ENCODE measurements around the gene METTL8.
A peak's percentile ranks its signal among the peaks of the same experiment; 100 is the strongest.

The METTL8 gene, protein sequence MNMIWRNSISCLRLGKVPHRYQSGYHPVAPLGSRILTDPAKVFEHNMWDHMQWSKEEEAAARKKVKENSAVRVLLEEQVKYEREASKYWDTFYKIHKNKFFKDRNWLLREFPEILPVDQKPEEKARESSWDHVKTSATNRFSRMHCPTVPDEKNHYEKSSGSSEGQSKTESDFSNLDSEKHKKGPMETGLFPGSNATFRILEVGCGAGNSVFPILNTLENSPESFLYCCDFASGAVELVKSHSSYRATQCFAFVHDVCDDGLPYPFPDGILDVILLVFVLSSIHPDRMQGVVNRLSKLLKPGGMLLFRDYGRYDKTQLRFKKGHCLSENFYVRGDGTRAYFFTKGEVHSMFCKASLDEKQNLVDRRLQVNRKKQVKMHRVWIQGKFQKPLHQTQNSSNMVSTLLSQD

DNA sequence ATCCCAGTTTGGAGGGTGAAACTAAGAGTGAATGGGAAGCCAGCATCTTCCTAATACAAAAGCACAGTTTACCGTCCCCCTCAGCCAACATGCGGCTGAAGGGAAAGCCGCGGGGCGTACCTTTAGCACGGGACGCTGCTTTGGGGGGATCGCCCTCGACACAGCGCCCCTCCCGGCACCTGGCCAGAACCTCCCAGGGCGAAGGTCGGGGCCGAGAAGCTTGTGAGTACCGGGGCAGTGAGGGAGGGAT, at the start of gene METTL8:
Gene METTL8, minus strand, starts transcription at position 228 of the 250 bp plus-strand sequence. CDS start 41,805 bp downstream, outside the sequence.
- DNase-seq = no peak

DNA sequence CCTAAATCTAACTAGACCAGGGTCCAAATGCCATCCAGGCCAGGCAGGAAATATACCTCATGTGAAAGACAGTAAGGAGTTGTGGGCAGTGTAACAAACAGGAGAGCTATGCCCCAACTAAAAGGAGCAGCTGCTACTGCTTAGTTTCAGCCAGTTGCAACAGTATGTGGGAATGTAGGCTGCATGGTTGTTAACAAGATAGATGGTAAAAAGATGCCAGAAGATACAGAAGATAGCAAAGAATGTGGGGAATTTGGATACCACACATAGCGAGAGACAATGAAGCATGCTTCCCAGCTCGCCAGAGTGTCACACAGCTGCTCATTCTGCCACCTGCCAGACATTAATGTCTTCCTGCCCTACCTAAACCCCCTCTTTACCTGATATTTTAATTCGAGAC, 49.1 kb upstream of the METTL8 start:
- DNase-seq = no peak

DNA sequence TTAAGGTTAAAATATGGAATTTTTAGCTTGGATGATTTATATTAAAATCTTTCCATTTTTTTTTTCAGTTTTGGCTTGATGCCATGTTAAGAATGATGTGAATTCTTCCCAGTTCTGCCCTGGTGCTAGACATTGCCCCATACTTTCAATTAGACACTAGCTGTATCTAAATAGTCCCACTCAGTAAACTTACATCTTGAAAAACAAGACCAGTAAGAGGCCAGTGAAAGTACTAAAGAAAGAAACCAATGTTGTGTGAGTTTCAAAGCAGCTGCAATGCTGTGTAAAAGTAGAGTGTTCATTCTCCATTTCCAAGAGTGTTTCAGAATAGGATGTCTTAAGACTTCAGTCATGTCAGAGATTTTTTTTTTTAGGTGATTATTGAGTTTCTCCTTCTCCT, 48.5 kb upstream of the METTL8 start:
- no peak for DNase-seq

DNA sequence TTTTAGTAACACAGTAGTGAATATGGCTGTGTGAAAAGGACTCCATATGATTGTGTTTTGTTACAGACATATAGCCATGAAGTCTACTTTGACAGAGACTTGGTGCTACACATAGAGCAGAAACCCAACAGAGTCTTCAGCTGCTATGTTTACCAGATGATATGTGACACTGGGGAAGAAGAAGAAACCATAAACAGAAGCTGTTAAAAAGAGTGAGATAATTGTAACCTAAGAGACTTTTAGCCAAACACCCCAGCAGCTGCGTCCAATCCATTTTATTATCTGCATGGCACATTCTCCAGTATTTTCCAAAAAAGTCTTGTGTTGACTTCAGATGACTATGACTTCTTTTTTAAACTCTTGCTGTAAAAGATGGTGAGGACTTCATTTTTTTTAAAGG, 47.1 kb upstream of the METTL8 start:
- no peak for DNase-seq

DNA sequence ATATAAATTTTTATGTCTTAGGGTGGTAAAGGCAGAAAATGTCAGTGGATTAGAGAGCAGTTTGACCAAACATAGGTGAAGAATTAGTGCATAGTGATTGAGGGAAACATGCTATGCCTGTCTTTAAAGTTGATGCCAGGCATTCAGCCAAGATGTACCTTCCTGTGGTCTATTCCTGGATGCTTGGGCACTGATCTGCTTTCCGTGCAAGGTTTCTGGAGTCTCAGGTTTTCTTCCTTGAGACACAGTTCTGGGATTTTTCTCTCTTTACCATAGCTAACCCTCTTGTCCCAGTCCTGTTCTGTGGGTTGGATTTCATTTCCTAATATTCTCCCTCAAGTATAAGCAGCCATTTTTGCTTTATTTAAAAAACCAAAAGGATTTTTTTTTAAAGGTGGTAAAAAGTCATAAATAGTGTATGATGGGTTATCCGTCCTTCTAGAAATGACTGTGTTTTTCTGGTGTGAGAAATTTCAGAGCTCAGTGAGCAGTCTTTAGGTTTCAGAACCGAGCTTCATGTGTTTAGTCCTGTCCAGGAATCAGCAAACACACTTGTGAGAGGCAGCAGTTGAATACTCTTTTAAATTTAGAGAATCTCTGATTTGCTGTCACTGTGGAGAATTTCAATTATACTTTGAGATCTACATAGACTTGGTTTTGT, 45.5 kb upstream of the METTL8 start:
- no peak for DNase-seq

DNA sequence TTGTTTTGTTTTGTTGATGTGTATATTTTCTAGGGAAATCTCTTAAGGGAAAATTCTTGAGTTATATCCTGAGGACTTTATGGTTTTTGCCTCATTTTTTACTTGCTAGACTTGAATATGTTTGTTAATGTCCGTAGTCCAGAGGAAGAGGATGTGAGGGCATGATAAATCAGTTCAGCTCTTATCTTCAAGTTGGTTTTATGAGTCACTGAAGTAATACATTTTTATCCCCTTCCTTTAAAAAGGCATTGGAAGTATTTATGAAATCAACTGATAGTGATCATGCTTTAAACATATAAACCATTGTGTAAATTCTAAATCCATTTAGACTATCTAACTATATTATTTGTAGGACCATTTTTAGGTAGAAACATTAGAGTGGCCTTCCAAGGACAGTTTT, 44.6 kb upstream of the METTL8 start:
- no peak for DNase-seq

DNA sequence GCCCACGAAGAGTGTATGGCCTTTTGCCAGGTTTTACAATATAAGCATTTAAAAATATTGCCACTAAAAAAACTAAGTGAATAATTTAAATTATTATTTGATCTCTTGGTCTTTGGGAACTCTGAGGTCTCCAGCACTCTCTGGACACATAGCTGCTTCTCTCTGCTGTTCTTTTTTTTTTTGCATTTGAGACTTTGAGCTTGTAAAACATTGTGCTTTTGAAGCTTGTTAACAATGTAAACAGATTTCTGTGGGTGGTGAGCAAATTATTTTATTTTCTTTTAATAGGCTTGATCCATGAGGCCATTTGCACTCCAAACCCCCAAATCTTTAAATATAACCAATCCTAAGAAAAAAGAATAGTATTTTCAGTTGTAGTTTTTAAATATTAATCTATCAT, 42.2 kb upstream of the METTL8 start:
- DNase-seq = no peak

DNA sequence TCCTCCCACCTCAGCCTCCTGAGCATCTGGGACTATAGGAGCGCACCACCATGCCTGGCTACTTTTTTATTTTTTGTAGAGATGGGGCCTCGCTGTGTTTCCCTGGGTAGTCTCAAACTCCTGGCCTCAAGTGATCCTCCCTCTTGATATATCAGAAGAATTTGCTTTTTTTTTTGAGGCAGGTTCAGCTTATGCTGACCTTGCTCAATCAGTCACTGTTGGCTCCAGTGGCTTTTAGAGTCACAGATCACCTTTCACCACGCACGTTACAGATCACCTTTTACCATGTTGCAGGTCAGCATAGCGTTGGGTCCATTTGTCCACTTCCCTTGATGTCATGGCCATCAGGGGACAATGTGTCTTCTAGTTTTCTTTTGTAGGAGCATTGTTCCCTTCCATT, 36.3 kb upstream of the METTL8 start:
- no peak for DNase-seq

DNA sequence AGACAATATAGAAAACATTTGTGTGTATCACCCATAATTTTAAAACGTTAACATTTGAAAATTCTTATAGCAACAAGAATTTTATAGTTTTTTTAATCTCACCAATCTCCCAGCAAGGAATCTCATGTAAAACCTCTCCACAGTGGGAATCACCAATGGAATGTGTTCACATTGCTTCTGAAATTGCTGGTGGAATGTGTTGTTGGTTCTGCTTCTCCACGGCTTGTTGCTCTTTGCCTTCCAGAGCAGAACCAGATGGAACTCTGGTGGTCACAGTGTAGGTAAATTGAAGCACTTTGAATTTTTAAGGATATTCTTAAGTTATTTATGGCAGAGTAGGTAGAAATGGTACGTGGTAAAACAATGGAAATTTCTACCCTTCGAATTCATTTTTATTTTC, 35.4 kb upstream of the METTL8 start:
- no peak for DNase-seq

DNA sequence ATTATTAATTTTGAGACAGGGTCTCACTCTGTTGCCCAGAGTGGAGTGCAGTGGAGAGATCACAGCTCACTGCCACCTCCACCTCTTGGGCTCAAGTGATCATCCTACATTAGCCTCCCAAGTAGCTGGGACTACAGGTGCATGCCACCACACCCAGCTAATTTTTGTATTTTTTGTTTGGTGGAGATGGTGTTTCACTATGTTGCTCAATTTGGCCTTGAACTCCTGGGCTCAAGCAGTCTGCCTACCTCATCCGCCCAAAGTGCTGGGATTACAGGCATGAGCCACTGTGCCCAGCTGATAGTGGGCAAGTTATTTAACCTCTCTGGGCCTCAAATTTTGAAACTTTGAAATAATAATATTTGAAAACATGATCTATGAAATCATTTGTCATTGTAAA, 26.7 kb upstream of the METTL8 start:
- DNase-seq = no peak

DNA sequence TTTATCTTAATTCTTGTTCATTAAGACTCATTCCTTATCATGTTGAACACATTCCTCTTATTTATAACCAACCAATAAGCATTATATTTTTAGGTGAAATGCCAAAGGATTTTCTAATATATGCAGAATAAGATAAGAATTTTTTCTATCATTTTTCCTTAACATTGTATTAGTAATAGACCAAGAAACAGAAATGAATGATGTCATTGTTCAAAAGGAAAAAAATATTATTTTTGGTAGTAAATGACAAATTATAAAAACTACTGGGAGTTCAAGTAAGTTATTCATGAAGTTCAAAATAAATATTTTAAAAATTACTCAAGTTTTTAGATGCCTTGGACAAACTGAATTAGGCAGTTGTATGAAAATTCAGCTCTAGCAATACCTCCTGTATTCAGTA, 25.7 kb upstream of the METTL8 start:
- no peak for DNase-seq

DNA sequence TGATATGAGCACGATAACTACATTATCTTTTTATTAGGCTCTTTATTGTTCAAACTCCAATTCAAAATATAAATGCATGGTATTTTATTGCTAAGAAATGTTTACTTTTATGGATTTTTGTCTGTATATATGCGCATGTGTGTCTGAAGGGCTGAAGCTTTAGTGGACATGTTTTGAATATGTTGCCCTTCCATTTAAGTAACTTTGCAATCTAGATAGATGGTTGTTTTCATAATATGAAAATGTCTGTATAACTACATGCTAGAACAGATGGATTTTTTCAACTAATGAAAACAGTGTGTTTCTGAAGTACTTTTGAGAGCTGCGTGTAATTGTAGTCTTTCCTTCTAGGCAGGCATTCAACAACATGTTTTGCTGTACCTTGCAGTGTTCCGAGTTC, 19.0 kb upstream of the METTL8 start:
- DNase-seq = no peak

DNA sequence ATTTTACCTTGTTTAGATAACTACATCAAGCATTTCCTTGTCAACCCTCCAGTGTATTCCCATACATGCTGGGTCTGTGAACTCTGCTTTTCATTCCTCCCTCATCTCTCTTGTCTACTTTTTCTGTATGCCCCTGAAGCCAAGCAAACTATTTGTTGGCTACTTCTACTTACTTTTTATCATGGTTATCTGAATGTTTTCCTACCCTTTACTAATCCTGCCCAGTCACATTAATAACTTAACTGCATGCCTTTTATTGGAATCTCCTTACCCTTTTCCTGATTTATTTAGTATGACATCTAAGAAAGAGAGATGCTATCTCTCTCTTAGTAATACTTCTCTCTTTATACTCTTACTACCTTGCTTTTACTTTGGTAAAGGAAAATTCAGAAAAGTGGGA, 17.3 kb upstream of the METTL8 start:
- no peak for DNase-seq

DNA sequence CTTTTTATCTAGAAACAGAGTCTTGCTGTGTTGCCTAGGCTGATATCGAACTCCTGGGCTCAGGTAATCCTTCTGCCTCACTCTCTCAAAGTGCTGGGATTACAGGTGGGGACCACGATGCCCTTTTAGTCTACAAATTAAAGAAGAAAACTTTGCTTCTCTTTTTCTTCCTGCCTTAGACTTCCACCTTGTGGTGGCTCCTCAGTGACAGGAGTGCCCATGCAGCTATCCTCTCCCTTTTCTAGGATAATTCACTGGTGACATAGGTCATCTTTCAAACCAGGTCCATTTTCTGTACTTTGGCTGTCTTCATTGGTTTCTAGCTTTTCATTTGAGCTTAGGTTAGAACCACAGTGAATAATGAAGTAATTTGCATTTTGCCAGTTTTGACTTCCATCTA, 13.9 kb upstream of the METTL8 start:
- no peak for DNase-seq

DNA sequence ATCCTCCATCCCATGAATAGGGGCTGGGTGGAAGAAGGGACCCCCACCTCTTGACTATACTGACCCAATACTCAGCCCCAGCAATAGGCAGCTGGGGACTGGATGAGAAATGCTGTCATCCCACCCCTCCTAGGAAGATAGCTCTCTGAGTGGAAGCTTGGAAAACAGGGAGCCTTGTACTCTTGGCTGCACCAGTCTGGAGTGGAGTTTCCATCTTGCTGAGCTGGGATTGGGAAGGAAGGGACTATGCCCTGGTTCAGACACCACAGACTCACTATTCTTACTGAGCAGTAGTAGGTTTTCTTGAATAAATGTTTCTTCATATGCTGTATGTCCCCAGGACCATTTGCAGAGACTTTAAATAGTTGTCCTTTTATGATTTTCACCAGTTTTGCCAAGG, 7.7 kb upstream of the METTL8 start:
- DNase-seq = no peak

DNA sequence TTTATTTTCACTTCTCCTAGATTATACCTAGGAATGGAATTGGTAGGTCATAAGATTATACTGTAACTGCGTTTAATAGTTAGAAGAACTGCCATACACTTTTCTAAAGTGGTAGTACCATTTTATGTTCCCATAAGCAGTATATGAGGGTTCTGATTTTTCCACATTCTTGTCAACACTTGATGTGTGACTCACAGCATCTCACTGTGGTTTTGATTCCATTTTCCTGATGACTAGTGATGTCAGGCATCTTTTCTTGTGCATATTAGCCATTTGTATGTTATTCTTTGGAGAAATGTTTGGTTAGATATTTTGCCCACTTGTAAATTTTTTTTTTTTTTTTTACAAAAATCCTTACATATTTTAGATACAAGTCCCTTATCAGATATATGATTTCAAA, 2.5 kb upstream of the METTL8 start:
- no peak for DNase-seq

DNA sequence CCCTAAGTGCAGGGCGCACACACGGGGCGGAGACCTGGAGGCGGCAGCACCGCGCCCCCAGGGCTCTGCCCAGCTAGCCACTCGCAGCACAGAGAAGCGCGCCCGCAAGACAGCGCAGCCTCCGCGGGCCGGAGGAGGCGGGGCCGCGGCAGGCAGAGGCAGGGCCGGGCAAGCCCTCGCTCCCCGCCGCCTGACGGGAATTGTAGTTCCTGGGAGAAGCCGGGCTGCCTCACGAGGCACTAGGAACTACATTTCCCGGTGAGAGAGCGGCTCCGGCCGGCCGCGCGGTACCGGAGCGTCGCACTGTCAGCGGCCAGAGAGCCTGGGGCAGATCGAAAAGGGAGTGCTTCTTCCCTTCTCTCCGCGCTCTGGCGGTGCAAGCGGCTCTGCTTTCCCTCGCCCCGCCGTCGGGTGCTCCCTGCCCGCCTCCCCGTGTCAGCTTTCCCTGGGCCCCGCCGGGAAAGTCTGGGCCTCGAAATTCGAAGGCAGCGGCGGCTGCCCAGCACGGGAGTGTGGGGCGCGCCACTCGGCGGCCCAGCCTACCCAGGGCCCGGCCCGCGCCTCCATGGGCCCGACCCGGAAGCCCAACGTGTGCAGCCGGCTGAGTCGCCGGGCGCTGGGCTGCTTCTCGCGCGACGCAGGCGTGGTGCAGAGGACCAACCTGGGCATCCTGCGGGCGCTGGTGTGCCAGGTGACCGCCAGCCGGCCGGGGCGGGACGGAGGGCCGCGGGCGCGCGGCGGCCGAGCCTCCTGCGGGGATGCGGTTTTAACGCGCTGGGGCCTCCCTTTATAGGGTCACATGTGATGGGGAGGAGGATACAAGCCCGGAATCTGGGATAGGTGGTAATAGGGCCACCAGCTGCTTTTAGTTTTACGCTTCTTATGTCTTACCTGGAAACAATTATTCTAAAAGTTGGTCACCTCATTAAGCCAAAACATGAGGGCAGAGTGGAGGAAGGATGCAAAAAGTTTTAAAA, 511 bp upstream of the METTL8 start, which contains the start of gene DCAF17:
Gene DCAF17, plus strand, starts transcription at position 214 of the 977 bp plus-strand sequence. Its CDS starts 352 bp downstream, at position 566.
- DNase-seq = peak; percentile 96

DNA sequence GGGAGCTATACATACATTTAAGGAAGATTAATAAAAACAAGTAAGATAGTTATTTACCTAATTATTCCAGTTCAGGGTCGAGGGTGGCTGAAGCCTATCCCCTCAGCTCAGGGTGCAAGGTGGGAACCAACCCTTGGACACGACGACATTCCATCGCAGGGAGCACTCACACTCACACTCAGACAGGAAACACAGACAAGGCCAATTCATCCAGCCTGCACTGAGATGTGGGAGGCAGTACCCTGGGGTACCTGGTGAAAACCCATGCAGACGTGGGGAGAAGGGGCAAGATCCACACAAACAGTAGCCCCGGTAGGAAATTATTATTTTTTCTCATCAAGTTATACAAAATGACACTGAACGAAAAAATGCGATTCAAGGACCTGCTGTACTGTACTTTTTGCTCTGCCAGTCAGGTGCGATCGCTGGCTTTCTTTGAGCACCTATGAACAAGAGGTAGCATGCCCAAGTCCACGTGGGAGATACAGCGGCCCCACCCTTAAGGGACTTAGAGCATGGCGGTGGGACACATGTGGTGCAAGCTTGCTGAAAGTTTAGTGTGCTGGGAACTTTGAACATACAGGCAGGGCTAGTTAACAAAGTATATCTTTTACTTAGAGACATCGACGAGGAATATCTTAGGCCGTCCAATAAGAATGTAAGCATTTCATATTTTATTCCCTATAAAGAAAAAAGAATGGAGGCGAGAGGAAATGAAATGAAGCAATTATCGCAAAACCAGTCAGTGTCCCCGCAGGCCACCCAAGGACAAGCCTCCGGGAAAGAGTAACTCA, 624 bp downstream of the METTL8 start:
- peak; percentile 41 for DNase-seq

DNA sequence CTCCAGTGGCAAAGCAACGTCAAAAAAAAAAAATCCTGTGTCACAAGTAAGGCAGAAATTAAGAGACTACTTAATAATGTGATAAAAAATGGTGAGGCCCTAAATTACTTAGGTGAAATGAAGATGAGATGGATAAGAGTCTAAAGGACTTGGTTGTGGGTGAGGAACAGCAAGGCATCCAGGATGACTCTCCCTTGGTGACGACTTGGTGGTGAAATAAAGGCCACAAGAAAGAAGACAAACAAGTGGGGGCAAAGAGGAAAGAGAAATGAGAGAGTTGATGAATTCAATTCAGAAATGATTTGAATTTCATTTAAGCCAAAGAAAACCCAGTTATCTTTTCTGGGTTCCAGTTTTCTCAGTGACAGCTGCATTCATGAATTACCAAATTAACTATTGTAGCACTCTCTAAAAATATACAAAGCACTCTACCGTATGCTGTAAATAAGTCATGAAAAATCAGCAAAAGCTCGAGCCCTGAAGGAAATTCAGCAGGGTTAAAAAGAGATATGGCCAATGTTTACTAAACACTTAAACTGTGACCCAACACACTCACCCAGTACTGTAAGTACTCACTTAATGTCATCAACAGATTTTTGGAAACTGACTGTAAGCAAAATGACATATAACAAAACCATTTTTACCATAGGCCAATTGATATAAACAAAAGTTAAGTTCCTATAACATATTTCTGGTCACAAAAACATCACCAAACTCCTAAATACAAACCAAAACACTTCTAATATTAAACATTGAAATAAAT, 1.4 kb downstream of the METTL8 start:
- no peak for DNase-seq

DNA sequence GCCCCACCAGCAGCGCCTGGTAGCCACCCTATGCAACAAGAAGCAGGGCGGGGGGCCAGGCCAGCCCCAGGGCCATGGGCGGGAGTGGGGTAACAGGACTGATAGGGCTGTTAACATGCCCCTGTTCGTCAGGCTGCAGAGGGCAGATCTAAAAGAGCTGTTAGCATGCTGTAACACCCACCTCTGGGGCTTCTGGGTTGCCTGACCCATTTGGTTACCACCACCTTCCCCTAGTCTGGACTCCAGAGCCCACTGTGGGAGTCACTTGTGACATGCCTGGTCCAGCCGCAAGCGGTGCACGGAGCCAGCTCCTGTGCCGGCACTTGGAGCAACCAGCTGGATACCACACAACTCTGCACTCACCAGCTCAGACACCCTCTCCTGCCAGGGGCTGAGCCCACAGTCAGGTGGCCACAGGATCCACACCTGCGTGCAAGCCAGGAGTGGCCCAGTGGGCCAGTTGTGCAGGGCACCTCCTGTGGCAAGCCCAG, 2.1 kb downstream of the METTL8 start:
- DNase-seq = no peak

DNA sequence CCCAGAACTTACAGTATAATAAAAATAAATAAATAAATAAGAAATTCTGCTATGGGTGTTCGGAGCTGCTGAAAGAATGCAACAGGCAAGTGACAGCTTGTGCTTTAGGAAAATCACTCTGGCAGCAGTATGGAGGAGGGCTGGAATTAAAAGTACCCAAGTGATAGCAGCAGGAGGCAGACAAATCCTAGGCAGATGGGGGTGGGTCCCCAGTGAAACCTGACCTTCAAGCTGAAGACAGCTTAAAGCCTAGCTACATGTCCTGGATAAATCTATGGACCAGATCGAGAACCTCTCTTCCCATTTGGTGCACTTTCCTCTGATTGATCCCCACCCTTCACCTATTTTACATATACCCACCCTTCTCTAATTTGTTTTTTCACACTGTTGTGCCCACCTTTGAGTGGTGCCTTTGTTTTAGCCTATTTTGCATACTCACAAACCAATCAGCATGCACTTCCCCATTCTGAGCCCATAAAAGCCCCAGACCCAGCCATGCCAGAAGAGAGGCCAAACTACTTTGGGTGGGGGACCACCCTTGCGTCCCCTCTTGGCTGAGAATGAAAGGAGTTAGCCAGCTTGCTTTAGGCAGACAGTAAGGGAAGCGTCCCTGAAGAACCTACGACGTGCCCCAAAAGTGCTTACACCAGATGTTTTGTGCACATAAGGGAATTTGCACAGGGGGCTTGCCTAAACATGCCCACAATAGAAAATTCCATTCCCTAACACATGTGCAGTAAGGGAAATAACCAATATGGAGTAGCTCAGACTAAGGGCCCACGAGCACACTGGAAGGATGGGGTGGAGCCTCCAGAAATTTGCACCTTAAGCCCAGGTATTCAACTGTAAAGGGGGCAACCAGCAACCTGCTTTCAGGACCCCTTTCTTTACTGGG, 3.0 kb downstream of the METTL8 start:
- no peak for DNase-seq
